B cell (primary cell): ENCODE measurements around the gene LARGE2.

ENCODE experiments used
- EZH2 ChIP-seq: IDR thresholded peaks from 2 replicates; pipeline ENCODE4 v1.6.1; 2012; ENCODE audit warnings: borderline replicate concordance, low read depth, mild to moderate bottlenecking, moderate library complexity, low read length; ENCODE audit not compliant: insufficient read depth, poor library complexity, severe bottlenecking
- TF ChIP-seq, protein P1 (sequence below): fragments of 200-600 bp; IDR thresholded peaks from one replicate; pipeline ENCODE4 v1.8.0; 2022; ENCODE audit warnings: antibody characterized with exemption, mild to moderate bottlenecking

DNA sequence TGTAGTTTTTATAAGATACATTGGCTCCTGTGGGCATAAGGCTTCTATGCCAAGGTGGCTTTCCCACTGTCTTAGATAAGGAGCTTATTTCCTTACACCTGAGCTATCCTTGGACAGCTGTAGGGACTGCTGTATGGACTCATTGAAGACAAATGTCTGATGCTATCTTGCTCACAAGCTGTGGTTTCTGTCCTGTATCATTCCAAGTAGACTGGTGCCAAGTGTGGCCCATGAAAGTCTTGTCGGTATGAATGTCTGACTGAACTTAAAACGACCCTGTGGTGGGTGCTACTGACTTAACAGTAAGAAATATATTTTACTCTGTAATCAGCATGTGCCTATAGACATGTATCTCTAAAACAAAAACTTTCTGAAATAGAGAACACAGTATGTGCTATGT is 45.0 kb downstream of the LARGE2 start:
- TF ChIP-seq, protein P1, sequence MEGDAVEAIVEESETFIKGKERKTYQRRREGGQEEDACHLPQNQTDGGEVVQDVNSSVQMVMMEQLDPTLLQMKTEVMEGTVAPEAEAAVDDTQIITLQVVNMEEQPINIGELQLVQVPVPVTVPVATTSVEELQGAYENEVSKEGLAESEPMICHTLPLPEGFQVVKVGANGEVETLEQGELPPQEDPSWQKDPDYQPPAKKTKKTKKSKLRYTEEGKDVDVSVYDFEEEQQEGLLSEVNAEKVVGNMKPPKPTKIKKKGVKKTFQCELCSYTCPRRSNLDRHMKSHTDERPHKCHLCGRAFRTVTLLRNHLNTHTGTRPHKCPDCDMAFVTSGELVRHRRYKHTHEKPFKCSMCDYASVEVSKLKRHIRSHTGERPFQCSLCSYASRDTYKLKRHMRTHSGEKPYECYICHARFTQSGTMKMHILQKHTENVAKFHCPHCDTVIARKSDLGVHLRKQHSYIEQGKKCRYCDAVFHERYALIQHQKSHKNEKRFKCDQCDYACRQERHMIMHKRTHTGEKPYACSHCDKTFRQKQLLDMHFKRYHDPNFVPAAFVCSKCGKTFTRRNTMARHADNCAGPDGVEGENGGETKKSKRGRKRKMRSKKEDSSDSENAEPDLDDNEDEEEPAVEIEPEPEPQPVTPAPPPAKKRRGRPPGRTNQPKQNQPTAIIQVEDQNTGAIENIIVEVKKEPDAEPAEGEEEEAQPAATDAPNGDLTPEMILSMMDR = no peak
- no peak for TF ChIP-seq EZH2
